Islet of Langerhans (tissue), 1 donor: Measurements from ENCODE around the gene ABCG8.

Source experiments
- FAIRE-seq: peaks from one replicate; lab custom pipeline; 2011; peaks lifted over from hg19 to GRCh38; lab: Jason Lieb, UNC

The ABCG8 gene

DNA sequence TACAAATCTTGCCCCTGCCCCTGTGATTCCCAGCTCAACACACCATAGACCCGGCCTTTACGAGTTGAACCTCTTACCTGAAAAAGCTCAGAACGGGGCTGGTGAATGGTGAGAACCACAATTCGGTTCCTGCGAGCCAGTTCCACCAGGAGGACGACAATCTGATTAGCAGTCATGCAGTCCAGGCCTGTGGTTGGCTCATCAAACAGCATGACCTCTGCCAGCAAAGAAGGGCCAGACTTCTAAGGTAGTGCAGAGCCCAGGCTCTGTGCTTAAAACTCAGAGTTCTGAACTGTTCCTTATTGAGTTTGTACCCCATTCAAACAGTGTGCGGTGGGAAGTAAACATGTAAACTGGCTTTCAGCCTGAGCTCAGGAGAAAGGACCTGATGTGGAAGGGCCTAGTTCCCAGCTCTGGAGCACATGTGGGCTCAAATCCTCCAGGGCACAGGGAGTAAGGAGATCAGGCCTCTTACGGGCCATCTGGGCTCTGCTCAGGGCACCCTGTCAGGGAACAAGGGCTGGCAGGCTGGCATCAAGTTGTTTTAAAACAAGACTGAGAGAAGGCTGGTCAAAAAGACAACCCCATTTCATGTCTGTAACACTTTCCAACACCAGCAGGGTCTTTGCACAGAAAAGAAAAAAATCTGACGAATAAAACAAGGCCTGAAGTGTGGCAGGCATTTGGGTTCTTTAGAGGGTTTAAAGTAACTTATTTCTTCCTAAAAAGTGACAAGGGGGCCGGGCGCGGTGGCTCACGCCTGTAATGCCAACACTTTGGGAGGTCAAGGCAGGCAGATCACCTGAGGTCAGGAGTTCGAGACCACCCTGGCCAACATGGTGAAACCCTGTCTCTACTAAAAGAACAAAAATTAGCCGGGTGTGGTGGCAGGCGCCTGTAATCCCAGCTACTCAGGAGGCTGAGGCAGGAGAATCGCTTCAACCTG, 12.2 kb upstream of the ABCG8 start:
- FAIRE-seq, result no peak

DNA sequence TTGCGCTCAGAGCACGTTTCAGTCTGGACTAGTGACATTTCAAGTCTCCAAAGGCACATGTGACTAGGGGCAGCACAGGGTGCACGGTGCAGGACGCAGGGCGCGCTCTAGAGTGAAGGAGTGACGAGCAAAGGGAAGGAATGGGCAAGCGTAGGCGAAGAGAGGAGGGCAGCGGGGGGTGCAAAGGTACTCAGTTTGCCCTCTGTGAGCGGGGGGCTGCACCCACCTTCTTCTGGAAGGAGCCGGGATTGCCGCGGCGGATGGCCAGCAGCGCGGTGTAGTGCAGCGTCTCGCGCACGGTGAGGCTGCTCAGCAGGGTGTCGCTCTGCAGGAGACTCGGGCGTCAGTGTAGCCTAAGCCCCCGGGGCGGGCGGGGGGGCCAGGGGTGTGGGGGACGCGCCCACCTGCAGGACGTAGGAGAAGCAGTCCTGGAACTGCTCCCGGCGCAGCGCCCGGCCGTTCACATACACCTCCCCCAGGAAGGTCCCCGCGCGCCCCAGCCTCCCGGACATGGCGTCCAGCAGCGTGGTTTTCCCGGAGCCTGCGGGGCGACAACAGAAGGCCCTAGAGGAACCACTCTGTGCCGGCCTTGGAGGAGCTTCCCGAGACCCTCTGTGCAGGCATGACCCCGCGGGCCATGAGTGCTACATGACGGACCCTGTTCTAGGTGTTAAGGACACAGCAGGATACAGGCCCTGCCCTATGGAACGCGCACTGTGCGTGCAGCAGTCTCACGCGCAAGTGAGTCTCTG, 7.1 kb upstream of the ABCG8 start:
- no peak for FAIRE-seq

DNA sequence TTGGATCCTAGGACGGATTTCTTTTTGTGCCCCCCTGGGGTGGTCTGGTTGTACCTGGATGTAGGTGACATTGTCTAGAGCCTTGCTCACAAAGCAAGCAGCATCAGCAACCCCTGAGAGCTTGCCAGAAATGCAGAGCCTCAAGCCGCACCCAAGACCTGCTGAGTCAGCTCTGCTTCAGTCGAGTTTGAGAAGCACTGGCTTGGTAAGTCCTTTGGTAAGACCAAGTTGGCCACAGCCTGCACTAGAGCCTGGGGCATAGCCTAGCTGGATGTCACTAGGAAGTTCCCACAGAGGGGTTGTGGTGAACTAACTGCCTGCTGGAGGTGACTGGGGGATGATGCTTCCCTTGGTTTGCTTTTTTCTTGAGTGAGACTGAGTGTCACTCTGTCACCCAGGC, 6.3 kb upstream of the ABCG8 start:
- FAIRE-seq, result no peak

DNA sequence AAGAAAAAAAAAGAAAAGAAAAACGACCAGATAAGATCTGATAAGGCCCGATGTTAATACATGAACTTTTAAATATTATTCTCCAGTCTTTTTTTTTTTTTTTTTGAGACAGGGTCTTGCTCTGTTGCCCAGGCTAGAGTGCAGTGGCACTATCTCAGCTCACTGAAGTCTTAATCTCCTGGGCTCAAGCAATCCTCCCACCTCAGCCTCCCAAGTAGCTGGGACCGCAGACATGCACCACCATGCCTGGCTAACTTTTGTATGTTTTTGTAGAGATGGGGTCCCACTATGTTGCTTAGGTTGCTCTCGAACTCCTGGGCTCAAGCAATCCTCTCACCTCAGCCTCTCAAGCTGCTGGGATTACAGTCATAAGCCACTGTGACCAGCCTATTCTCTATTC, 1.7 kb upstream of the ABCG8 start:
- FAIRE-seq, result no peak

DNA sequence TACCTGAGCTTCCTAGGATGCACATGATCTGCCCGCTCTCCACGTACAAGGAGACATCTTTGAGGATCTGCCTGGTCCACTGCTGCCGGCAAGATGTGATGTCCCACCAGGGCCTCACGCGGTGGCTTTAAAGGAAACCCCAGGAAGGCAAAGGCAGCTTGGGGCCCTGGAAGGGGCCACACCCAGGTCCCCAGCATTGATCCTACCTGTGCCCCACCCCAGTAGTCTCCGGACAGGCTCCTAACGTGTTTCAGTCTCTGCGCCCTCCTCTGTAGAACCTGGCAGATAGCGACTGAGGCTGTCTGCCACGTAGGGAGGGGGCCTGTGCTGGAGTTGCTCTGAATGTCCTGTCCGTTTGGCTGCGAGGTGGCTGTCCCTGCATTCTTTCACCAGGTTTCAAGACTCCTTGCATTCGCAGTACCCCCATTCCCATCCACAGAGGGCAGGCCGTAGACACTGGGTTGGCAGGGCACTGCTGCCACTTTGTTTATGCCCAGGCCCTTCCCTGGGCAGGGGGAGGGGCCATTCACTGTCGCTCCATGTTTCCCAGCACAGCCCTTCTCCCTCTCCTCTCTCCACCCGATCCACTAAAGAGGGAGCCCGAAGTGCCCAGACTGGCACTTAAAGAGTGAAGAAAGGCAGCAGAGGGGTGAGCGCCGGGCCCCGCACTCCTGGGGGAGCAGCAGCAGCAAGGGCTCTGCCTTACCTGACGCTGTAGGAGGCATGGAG, 776 bp upstream of the ABCG8 start:
- no peak for FAIRE-seq

DNA sequence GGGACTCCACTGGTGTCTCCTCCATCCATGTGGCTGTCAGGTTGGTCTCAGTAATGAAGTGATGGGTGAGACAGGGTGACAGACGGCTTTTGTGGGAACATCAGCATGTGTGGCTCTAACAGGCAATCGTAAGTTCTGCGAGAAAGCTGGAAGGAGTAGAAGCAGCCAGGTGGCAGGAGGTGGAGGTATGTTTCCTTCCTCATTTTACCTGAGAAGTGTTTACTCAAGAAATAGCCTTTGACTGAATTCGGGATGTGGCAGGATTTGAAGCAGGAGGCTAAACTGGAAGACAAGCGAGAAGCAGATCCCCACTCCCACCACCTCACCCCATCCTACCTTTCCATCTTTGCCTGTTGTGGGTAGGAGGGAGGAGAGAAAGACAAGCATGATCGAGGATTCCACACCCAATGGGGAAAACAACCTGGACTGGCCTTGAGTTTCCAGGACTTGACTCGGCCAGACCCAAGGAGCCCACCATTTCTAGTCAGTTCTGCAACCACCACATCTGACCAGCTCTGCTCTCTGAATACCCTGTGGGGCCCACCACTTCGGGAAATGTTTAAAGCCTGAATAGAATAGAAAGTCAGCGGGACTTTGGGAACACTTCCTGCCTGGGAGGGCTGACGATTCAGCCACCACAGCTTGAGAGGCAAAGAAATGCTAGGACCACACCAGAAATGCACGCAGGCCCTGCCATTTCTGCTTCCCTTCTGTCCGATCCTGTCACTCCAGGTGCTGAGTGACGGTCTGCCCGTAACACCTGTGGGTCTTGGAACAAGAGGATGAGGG, 1.2 kb downstream of the ABCG8 start:
- no peak for FAIRE-seq

DNA sequence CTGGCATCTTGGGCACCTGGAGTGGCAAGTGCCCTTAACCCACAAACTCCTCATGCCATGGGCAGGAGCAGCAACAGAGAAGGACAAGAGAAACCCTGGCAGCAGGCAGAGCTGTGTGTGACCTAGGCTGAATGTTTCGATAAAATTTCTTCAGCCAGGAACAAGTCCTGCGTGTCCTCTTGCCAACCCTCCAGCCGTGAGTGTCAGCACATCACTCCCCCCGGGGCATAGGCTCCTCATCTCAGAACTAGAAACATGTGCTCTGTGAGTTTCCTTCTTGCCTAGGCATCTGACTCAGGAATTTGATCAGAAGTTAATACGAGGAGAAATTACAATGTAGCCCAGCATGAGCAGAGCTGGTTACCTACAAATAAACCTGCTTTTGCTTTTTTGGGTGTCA, 2.2 kb downstream of the ABCG8 start:
- no peak for FAIRE-seq

DNA sequence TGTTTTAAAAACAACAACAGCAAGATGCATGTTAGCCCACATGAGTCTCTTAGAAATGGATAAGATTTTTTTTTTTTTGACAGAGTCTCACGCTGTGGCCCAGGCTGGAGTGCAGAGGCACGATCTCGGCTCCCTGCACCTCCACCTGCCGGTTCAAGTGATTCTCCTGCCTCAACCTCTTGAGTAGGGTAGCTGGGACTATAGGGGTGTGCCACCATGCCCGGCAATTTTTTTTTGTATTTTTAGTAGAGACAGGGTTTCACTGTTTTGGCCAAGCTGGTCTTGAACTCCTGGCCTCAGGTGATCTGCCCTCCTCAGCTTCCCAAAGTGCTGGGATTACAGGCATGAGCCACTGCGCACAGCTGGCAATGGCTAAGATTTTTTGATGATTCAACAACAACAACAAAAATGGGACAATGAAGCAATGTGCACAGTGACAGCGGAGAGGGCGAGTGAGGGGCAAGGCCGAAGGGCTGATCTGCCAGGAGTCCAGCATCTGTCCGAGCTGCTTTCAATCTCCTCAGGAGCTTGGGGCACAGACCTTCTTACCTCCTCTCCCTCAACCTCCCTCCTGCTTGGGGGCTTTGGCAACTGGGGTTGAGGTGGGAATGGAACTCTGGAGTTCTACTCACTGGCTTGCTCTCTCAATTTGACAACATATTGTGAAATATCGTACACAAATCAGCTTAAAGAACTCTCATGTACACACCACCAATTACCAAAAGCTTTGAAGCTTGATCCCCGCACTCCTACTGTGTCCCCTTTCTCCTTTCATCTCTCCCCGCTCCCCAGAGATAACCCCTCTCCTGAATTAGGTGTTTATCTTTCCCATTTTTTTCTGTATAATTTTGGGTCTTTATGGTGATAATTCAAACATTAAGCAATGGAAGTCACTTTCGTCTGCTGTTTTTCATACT, 3.4 kb downstream of the ABCG8 start:
- no peak for FAIRE-seq

DNA sequence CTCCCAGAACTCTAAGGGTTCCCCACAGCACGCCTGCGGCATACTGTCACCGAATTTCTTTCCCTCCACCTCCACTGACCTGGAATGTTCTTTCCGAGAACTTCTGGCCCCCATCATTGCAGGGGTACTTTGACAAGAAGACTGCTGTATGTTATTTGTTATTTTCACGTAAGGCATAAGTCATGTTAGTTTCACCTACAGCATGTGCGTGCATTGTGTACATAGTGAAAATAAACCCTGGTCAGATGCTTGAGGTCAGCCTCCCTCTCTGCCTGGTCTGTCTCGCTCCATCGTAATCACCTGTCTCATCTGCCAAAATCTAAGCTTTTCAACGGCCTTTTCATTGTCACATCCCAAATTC, 4.1 kb downstream of the ABCG8 start:
- no peak for FAIRE-seq

DNA sequence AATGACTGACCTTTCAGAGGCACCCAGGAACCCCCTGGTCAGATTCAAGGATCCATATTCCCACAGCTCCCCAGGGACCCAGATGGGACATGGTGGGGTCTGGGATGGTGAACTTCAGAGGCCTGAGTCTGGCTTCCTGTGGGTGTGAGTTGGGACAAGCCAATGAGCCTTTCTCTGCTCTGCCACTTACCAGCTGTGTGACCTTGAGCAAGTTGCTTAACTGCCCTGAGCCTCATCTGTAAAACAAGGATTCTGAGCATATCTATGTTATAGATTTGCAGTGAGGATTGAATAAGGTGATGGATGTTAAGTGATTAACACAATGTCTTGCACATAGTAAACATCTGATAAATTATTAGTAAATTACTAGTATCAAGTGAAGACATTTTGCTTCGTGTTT, 6.4 kb downstream of the ABCG8 start:
- FAIRE-seq, result no peak

DNA sequence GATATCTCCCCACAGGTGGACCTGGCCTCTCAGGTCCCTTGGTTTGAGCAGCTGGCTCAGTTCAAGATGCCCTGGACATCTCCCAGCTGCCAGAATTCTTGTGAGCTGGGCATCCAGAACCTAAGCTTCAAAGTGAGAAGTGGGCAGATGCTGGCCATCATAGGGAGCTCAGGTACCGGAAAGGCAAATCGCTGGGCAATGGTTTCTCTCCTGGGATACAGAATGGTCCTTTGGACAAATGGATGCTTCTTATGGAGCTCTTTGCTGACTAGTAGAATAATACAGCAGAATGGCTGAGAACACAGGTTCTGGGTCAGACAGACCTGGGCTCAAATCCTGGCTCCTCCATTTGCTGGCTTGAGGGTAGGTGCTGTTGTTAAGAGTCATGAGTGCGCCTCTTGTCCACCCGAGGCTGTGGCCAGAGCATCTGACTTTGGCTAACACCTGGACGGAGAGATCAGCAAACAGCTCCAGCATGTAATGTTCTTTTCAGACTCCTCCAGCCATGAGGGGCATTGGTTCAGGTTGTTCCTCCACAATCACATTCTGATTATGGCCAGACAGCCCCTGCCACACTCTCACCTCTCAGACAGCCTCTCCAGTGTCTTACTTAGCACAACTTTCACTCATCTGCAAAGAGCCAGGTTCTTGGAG, 7.5 kb downstream of the ABCG8 start:
- no peak for FAIRE-seq

DNA sequence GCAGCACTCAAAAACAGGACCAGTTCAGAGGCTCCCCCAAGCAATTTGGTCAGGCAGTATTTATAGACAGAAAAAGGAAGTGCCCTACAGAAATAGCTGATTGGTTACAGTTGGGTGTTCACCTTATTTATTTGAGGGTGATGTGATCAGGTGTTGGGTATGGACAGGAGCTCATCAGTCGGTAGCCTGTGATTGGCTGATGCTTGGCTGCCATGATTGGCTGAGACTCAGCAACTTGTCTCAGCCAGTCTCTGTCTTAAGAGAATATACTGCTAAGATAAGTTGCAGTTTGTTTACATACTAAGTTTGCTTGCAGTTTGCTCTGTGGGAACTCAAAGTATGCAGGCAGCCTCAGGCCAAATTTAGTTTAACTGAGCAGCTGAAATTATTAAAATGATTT, 9.4 kb downstream of the ABCG8 start:
- FAIRE-seq, result no peak

DNA sequence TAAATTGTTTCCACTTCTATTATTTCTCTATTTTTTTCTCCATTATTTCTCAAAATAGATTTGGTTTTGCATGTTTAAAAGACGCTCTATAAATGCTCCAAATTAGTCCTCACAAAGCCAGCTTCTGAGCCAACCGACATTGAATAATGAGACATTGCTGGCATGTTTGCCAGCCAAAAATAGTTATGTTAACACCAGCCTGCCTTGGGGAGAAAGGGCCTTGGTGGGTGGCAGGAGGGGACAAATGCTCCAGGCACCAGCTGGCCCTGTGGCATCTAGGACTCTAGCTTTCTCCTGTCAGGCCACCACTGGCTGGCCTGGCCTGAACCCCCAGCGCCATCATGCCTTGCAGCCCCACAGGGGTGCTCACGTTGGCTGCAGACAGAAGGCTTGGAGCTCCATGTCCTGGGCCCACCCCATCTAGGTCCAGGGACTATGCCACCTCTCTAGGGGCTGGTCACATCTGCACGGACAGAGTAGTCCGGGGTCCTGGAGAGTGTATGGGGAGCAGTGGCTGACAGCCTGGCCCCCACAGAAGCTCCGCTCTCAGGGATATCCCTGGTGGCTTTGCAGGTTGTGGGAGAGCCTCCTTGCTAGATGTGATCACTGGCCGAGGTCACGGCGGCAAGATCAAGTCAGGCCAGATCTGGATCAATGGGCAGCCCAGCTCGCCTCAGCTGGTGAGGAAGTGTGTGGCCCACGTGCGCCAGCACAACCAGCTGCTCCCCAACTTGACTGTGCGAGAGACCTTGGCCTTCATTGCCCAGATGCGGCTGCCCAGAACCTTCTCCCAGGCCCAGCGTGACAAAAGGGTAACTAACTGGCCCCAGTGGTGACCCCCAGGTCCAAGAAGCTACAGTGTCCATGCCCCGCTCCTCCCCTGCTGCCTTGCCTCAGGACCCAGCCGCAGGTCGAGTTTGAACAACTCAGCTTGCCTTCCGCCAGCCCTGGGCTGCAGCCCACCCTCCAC, 12.5 kb downstream of the ABCG8 start:
- FAIRE-seq, result no peak

DNA sequence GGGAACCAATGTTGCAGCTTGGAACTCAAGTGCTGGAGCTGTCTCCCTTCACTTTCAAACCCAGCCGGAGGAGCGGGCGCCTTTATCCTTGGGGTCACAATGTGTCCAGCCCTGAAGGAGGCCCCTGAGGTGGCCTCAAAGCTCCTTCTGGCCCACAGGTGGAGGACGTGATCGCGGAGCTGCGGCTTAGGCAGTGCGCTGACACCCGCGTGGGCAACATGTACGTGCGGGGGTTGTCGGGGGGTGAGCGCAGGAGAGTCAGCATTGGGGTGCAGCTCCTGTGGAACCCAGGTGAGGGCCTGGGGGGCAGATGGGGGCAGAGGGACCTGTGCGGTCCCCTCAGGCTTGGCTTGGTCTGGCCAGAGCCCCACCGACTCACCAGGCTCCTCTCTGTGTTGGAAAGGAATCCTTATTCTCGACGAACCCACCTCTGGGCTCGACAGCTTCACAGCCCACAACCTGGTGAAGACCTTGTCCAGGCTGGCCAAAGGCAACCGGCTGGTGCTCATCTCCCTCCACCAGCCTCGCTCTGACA, 13.5 kb downstream of the ABCG8 start:
- no peak for FAIRE-seq

DNA sequence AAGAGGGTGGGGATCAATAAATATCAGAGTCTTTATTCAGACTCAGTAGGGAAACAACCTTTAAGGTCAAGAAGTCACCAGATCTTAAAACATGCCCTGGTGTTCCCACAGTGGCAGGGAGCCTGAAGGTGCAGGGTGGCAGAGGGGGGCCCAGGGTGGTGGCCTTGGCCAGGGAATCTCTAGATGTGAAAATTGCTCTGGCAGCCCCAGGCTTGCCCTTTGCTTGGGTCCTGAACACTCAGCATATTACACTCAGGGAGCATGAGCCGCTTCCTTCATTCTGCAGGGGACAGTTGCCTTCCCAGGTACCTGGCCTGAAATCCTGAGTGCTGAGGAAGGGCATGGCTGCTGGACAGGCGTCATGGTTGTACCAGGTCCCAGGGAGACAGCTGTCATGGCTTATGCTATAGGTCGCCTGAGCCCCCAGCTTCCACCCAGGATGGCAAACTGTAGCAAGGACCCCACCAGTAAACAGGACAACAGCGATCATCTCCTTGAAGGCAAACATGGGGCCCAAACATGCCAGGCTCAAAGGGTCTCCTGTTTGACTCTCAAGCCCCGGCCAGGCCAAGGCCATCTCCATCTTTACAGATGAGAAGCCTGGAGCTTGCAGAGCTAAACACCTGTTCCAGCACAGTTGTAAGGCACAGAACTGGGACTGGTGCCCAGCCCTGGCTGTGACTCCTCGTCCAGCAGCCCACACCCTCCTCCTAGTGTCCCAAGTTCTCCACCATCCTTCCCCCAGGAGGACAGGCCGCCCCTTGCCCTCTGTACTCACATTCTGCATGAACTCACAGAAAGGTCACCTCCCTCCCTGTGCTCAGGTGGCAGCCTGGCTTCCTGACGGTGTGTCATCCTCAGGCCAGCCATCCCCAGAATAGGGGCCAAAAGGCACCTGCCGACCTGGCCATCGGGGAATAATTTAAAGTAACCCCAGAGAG, 14.6 kb downstream of the ABCG8 start:
- FAIRE-seq, result no peak

DNA sequence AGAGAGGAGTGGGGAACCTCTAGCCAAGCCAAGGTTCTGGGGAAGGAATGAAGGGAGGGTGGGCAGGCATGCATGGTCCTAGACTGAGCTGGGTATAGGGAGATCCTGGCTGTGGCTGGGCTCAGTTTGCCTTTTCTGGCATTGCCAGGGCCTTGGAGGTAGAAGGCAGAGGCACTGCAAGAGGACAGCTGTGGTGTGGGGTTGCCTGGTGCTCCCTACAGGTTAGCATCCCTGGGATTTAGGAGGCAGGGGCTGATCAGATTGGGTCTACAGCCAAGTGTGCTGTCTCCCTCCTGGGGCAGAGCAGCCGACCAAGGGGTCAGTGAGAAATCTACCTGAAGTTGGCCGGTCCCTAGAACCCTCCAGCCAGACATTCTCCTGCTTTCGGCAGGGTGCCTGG, 15.9 kb downstream of the ABCG8 start:
- FAIRE-seq, result no peak

DNA sequence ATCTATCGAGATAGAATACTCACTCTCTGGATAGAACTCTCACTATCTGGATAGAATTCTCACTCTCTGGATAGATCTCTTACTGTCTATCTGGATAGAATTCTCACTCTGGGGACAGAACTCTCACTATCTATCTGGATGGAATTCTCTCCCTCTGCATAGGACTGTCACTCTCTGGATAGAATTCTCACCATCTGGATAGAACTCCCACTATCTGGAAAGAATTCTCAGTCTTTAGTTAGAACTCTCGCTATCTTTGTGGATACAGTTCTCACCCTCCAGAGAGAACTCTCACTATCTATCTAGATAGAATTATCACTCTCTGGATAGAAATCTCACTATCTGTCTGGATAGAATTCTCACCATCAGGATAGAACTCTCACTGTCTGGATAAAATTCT, 16.5 kb downstream of the ABCG8 start:
- FAIRE-seq, result no peak

DNA sequence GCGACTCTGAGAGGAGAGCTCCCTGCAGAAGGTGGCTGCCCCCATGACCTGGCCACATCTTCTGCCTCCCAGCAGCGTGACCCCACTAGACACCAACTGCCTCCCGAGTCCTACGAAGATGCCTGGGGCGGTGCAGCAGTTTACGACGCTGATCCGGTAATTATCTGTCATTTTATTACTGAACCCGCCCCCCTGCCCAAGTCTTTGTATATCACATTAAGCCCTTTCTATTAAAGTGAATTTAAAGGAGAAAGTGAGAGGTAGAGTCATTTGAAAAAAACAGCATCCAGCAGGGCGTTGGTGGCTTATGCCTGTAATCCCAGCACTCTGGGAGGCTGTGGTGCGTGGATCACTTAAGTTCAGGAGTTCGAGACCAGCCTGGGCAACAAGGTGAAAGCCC, 33.4 kb downstream of the ABCG8 start:
- FAIRE-seq, result no peak
